GM18511 (cell line): ENCODE data around the gene GRM8.

Experiments
- ATAC-seq: cut with Tn5 transposase; IDR thresholded peaks from one replicate; pipeline ENCODE4 v1.9.1; 2021; ENCODE audit warnings: mild to moderate bottlenecking, moderate library complexity; ENCODE audit not compliant: unreplicated experiment

Gene GRM8

GRCh38 chr7:127152423-127152822, 100.3 kb downstream of the GRM8 start:
- ATAC-seq, result no peak

GRCh38 chr7:127151379-127151778, 101.4 kb downstream of the GRM8 start:
- ATAC-seq, result no peak

GRCh38 chr7:127150543-127150942, 102.2 kb downstream of the GRM8 start:
- no peak for ATAC-seq

GRCh38 chr7:127146746-127147536, 105.8 kb downstream of the GRM8 start:
- no peak for ATAC-seq

GRCh38 chr7:127137146-127137545, 115.6 kb downstream of the GRM8 start:
- no peak for ATAC-seq

GRCh38 chr7:127135871-127136485, 116.8 kb downstream of the GRM8 start:
- no peak for ATAC-seq

GRCh38 chr7:127123220-127123619, 129.5 kb downstream of the GRM8 start:
- no peak for ATAC-seq

- ATAC-seq, result no peak
Observed at GRCh38 chr7:127119517-127119916, 133.2 kb downstream of the GRM8 start.

GRCh38 chr7:127114742-127115265, 137.9 kb downstream of the GRM8 start:
- ATAC-seq, result peak; percentile 51

- peak; percentile 90 for ATAC-seq
Observed at GRCh38 chr7:127107601-127108007, 145.1 kb downstream of the GRM8 start.

GRCh38 chr7:127093340-127093739, 159.4 kb downstream of the GRM8 start:
- no peak for ATAC-seq

- ATAC-seq, result no peak
Observed at GRCh38 chr7:127091620-127092019, 161.1 kb downstream of the GRM8 start.

GRCh38 chr7:127089146-127089545, 163.6 kb downstream of the GRM8 start:
- ATAC-seq, result no peak

- ATAC-seq, result no peak
Observed at GRCh38 chr7:127081539-127081938, 171.2 kb downstream of the GRM8 start.

GRCh38 chr7:127080576-127080975, 172.2 kb downstream of the GRM8 start:
- ATAC-seq, result no peak

GRCh38 chr7:127066974-127067373, 185.8 kb downstream of the GRM8 start:
- peak; percentile 60 for ATAC-seq

GRCh38 chr7:127059475-127059874, 193.3 kb downstream of the GRM8 start:
- ATAC-seq, result no peak

- ATAC-seq, result no peak
Observed at GRCh38 chr7:127057918-127058317, 194.8 kb downstream of the GRM8 start.

- ATAC-seq, result no peak
Observed at GRCh38 chr7:127056202-127056601, 196.5 kb downstream of the GRM8 start.

- no peak for ATAC-seq
Observed at GRCh38 chr7:127047521-127047920, 205.2 kb downstream of the GRM8 start.

GRCh38 chr7:127041689-127042452, 210.9 kb downstream of the GRM8 start:
- no peak for ATAC-seq
